GM21576 (cell line): ENCODE data around the gene IRGM.
"Not testable (repeated sequence)": the region's sequence is repeated elsewhere in the genome, so short reads cannot be mapped to it uniquely, and the experiment has no call there.

ENCODE experiments used
- ATAC-seq: cut with Tn5 transposase; IDR thresholded peaks from one replicate; pipeline ENCODE4 v1.9.1; 2021; ENCODE audit warnings: mild to moderate bottlenecking, moderate library complexity; ENCODE audit not compliant: unreplicated experiment

IRGM gene, protein sequence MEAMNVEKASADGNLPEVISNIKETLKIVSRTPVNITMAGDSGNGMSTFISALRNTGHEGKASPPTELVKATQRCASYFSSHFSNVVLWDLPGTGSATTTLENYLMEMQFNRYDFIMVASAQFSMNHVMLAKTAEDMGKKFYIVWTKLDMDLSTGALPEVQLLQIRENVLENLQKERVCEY

GRCh38 chr5:150846308-150846653 lies at the start of gene IRGM:
Gene IRGM, plus strand, starts transcription at chr5:150846521. Its CDS starts 1,603 bp downstream, at chr5:150848124.
- not testable (repeated sequence) for ATAC-seq

DNA sequence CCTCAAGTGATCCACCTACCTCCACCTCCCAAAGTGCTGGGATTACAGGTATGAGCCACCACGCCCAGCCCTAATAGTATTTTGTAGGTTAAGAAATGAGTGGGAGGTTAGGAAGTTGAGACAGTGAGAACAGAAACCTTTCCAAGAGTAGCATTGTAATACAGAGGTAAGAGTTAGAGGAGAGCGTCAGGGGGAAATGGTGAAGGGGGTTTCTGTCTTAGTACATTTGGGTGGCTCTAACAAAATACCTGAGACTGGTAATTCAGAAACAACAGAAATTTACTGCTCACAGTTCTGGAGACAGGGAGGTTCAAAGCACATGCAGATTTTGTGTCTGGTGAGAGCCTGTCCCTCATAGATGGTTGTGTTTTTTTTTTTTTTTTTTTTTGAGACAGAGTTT lies 48.9 kb upstream of the IRGM start:
- no peak for ATAC-seq

- peak; percentile 49 for ATAC-seq
Measured at GRCh38 chr5:150801117-150801927, 45.0 kb upstream of the IRGM start.

- no peak for ATAC-seq
Measured at GRCh38 chr5:150804388-150804787, 41.9 kb upstream of the IRGM start.

GRCh38 chr5:150809363-150809762 lies 37.0 kb upstream of the IRGM start:
- no peak for ATAC-seq

DNA sequence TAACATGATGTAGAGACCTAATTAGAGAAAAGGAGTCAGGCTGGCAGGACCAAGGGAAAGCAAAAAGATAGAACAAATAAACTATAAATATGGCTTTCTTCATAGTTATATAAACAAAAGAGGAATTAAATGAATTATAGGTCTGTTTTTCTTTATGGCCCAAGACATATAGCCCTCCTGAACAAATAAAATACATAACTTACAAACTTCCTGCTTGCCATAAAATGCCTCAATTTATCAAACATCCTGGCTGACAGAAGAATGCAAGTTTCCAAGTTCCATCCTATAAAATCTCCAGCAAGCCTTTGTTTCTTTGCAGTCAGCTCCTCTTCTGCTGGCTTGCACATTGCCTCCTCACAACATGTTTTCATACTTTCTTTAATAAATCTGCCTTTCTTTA lies 31.3 kb upstream of the IRGM start:
- no peak for ATAC-seq

DNA sequence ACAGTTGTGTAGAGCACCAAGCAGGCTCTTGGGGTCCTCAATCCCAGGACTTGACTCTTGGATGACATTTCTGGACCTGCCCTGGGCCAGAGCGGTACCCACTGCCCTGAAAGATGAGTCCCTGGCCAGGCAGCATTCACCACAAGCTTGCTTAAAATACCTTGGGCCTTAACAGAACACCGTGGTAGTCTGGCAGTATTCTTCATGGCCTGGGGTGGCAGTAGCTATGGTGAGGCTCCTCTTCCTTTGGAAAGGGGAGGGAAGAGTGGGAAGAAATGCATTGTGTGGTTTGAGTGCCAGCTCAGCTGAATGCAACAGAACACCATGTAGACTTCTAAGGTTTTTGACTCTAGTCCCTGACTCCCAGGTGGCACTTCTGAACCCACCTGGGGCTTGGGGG lies 29.4 kb upstream of the IRGM start:
- ATAC-seq, result no peak

GRCh38 chr5:150829744-150830143 lies 16.6 kb upstream of the IRGM start:
- ATAC-seq, result no peak

GRCh38 chr5:150831821-150832220 lies 14.5 kb upstream of the IRGM start:
- not testable (repeated sequence) for ATAC-seq

DNA sequence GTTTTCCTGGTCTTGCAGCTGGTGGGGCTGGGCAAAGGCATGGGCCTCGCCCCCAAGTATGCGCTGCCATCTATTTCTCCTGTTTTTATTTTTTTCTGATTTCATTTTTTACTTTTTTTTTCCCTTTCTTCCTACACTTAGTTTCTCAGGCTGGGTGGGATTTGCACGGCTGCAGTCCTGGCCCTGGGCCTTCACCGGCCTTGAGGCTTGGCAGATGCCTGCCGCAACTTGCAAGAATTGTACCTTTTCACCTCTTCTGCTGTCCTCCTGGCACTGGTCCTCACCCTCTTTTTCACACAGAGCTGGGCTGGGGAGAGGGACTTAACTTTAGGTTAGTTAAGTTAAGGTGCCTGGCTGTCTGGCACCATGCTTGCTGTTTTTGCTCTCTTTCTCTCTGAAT lies 10.3 kb upstream of the IRGM start:
- no peak for ATAC-seq

- ATAC-seq, result no peak
Measured at GRCh38 chr5:150836703-150837102, 9.6 kb upstream of the IRGM start.

- not testable (repeated sequence) for ATAC-seq
Measured at GRCh38 chr5:150845185-150845859, 999 bp upstream of the IRGM start.

- peak; percentile 87 for ATAC-seq
Measured at GRCh38 chr5:150846654-150847333, 473 bp downstream of the IRGM start.

GRCh38 chr5:150847334-150847695 lies 994 bp downstream of the IRGM start:
- ATAC-seq, result no peak

- ATAC-seq, result no peak
Measured at GRCh38 chr5:150848271-150848670, 1.9 kb downstream of the IRGM start.

GRCh38 chr5:150851039-150851438 lies 4.7 kb downstream of the IRGM start:
- ATAC-seq, result no peak

DNA sequence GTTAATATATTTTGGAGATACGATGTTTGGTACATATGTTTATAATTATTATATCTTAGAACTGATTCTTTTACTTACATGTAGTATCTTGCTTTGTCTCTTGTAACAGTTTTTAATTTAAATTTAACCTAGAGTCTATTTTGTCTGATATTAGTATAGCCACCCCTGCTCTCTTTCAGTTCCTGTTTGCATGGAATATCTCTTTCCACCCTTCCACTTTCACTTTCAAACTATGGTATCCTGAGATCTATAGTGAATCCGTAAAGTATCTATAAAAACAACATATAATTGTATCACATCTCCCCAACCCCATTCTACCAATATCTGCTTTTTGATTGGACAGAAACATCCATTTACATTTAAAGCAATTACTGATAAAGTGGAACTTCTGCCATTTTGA lies 7.2 kb downstream of the IRGM start:
- no peak for ATAC-seq

GRCh38 chr5:150856700-150857099 lies 10.4 kb downstream of the IRGM start:
- not testable (repeated sequence) for ATAC-seq

DNA sequence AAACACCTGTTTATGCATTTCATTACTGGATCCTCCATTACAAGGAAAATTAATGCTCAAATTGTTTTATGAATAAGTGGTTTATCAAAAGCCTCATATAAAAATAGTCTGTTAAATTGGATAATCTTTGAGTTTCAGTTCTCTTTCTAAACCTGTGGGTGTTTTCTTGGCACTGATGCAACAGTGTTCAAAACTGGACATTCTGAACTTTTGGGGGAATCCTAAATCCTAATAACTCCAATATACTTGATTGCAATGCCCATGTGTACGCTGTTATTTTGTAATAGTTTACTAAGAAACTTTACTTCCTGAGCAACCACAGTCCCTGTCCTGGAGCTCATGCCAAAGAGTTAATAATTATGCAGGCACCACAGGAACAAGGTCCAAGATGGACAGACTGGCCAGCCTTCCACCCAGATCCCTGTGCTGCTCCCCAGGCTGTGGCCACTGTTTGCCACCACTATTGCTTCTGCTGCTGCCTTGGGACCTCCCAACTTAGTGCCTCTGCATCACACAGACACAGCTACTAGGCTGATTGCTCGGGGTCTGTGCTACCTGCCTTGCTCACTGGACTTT lies 14.0 kb downstream of the IRGM start:
- ATAC-seq, result no peak

DNA sequence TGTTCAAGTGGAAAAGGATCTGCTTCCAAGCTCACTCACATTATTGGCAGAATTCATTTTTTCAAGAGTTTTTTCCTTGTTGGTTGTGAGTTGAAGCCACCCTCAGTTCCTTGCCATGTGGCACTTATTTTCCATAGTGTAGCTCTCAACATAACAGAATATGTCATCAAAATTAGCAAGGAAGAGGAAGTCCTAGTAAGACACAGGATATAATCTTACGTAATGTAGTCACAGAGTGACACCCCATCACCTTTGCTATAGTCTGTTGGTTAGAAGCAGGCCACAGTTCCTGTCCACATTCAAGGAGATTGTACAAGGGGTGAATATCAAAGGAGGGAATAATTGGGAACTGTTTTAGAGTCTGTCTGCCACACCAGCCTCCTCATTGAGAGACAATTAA lies 15.7 kb downstream of the IRGM start:
- no peak for ATAC-seq

- ATAC-seq, result no peak
Measured at GRCh38 chr5:150879358-150879757, 33.0 kb downstream of the IRGM start.
